Left lung (tissue), 14 donors: ENCODE measurements around the gene MAGED4B. TPM values are rescaled to one million over a fixed set of nuclear protein-coding genes. Genes with fewer than 3 reads are reported as not detected.
"Not testable (repeated sequence)": the region's sequence is repeated elsewhere in the genome, so short reads cannot be mapped to it uniquely, and the experiment has no call there.

ENCODE experiments used
- ATAC-seq: fragments of 200-7000 bp; cut with Tn5 transposase; one replicate; pipeline ENCODE4 v1.9.1; 2020; ENCODE audit warnings: moderate library complexity
- DNase-seq, 4 donors: peaks; one replicate each; pipeline ENCODE4 v3.0.0-alpha.2; 2013 to 2020
- H3K27ac ChIP-seq, 2 donors: fragments of 200-600 bp; sonication (generic) in 1 of 2; one replicate each; pipeline versions ENCODE4 v1.5.0 to v1.8.0; 2020 to 2021
- H3K27me3 ChIP-seq, 2 donors: fragments of 200-600 bp; sonication (generic) in 1 of 2; one replicate each; pipeline versions ENCODE4 v1.5.0 to v1.8.0; 2020 to 2021
- H3K36me3 ChIP-seq, 2 donors: fragments of 200-600 bp; sonication (generic) in 1 of 2; one replicate each; pipeline versions ENCODE4 v1.5.0 to v1.8.0; 2020 to 2021
- H3K4me1 ChIP-seq, 2 donors: fragments of 200-600 bp; one replicate each; pipeline ENCODE4 v1.8.0; 2021
- H3K4me3 ChIP-seq, 2 donors: fragments of 200-600 bp; sonication (generic) in 1 of 2; one replicate each; pipeline versions ENCODE4 v1.5.0 to v1.8.0; 2020 to 2021; ENCODE audit warnings: mild to moderate bottlenecking in 1 of 2
- H3K9me3 ChIP-seq, 2 donors: fragments of 200-600 bp; sonication (generic) in 1 of 2; one replicate each; pipeline versions ENCODE4 v1.5.0 to v1.8.0; 2020 to 2021
- intact Hi-C, 2 donors: fragments of 100-400 bp; cut with DNase I; formaldehyde crosslinking; loops; one replicate each; pipeline versions ENCODE4 v1.11.2 to v1.14.2; 2022
- long read RNA-seq, 12 donors: library from polyadenylated mRNA in 2 of 12; unstranded in 2 of 12; transcript quantifications; one replicate each; pipeline ENCODE4 v2.0.0 and lab custom pipeline, GENCODE V29; 2019 to 2026
- polyA plus RNA-seq, 6 donors: library from polyadenylated mRNA; unstranded; fragments of 120-200 nt; gene quantifications; one replicate each; pipeline ENCODE4 v1.2.1, GENCODE V29; 2013; ENCODE audit not compliant: insufficient read length in 6 of 6
- total RNA-seq, 2 donors: library from RNA; stranded (reverse); fragmentation: NEBNext Ultra II Directional; extraction: Animal tissue kit (Norgen Biotek cat#: 25700); gene quantifications; one replicate each; pipeline ENCODE4 v1.2.1, GENCODE V29; 2021
- TF ChIP-seq, protein P1 (sequence below), 2 donors: fragments of 200-600 bp; sonication (generic) in 1 of 2; IDR thresholded peaks; one replicate each; pipeline versions ENCODE4 v1.5.0 to v1.8.0; 2021; ENCODE audit warnings: antibody characterized with exemption in 2 of 2
- donor health status: DM: no; HTN: yes; CAD: no.
- donor health status: DM: no; HTN: no; CAD: no.

Gene MAGED4B, protein sequence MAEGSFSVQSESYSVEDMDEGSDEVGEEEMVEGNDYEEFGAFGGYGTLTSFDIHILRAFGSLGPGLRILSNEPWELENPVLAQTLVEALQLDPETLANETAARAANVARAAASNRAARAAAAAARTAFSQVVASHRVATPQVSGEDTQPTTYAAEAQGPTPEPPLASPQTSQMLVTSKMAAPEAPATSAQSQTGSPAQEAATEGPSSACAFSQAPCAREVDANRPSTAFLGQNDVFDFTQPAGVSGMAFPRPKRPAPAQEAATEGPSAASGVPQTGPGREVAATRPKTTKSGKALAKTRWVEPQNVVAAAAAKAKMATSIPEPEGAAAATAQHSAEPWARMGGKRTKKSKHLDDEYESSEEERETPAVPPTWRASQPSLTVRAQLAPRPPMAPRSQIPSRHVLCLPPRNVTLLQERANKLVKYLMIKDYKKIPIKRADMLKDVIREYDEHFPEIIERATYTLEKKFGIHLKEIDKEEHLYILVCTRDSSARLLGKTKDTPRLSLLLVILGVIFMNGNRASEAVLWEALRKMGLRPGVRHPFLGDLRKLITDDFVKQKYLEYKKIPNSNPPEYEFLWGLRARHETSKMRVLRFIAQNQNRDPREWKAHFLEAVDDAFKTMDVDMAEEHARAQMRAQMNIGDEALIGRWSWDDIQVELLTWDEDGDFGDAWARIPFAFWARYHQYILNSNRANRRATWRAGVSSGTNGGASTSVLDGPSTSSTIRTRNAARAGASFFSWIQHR
- total RNA-seq (10 to 100 TPM in 1 of 2 donors, 1 to 10 TPM in 1; 6.2 to 21.1 TPM), polyA plus RNA-seq (10 to 100 TPM; 64.9 to 98.9 (median 87.7) TPM)
- long read RNA-seq, donor 1, partial matches to known transcripts = 86 of 87 reads
- long read RNA-seq, donor 1, other reads (novel, unspliced or antisense) = 0 of 87 reads
- long read RNA-seq, donor 2, partial matches to known transcripts = 31 of 33 reads
- long read RNA-seq, donor 2, other reads (novel, unspliced or antisense) = 0 of 33 reads
- long read RNA-seq, donor 3, partial matches to known transcripts = 24 of 29 reads
- long read RNA-seq, donor 3, other reads (novel, unspliced or antisense) = 0 of 29 reads
- long read RNA-seq, donor 4, partial matches to known transcripts = 1 of 5 reads
- long read RNA-seq, donor 4, other reads (novel, unspliced or antisense) = 2 of 5 reads
- long read RNA-seq, donor 5, partial matches to known transcripts = 28 of 29 reads
- long read RNA-seq, donor 5, other reads (novel, unspliced or antisense) = 0 of 29 reads
- long read RNA-seq, donor 6, partial matches to known transcripts = 25 of 29 reads
- long read RNA-seq, donor 6, other reads (novel, unspliced or antisense) = 0 of 29 reads
- long read RNA-seq, donor 7, partial matches to known transcripts = 0 of 2 reads
- long read RNA-seq, donor 7, other reads (novel, unspliced or antisense) = 0 of 2 reads
- long read RNA-seq, donor 8, partial matches to known transcripts = 27 of 34 reads
- long read RNA-seq, donor 8, other reads (novel, unspliced or antisense) = 5 of 34 reads
- long read RNA-seq, donor 9, partial matches to known transcripts = 0 of 1 reads
- long read RNA-seq, donor 9, other reads (novel, unspliced or antisense) = 0 of 1 reads
- long read RNA-seq, donor 10, partial matches to known transcripts = 1 of 4 reads
- long read RNA-seq, donor 10, other reads (novel, unspliced or antisense) = 1 of 4 reads
- long read RNA-seq, donor 11, transcript MAGED4B-201 (13 exons, 2,578 nt) = major isoform, 14 of 291 reads
- long read RNA-seq, donor 11, transcript MAGED4B-211 (13 exons, 2,482 nt) = minor isoform, 7 of 291 reads
- long read RNA-seq, donor 11, partial matches to known transcripts = 245 of 291 reads
- long read RNA-seq, donor 11, other reads (novel, unspliced or antisense) = 23 of 291 reads
- long read RNA-seq, donor 12, partial matches to known transcripts = 16 of 18 reads
- long read RNA-seq, donor 12, other reads (novel, unspliced or antisense) = 0 of 18 reads

DNA sequence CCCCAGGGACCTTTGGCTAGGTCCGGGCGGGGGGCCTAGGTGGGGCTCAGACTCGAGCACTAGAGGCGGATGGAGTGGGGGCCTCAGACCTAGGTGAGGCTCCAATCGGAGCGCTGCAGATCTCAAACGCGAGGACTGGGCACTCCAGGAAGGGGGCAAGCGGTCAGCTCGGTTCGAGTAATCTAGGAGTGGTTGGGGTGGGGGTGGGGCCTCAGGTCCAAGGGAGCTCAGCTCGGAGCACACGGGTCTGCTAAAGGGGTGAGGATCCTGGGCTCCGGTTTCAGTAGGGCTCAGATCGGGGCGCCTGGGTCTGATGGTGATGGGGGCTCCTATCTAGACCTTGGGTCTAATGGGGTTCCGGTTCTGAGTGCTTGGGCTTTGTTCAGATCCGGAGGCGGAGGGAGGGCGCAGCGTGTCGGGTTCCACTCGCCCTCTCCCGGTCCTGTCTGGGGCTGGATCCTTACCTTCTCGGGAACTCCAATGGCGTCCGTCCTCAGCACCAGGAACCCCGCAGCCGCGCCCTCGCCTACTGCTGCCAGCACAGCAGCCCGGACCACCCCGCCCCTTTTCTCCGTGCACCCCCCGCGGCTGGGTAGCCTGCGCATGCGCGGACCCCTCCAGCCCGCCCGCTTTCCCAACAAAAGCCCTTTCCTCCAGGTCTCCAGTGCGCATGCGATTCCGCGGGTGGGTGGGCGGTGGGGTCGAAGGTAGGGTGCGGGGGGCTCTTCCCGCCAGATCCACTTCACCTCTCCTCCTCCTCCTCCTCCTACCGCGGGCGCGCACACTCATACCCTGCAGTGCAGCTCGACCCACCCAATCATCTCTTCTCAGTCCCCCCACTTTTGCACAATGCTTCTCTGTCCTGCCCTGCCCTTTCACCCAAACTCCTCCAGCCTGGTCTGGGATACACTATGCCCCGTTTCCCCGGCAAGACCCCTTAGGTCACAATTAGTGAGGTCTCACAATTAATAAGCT, at the start of gene MAGED4B:
TSS of gene MAGED4B (minus strand) at position 518 of the 975 bp plus-strand sequence. CDS start 1,011 bp downstream, outside the sequence.
- H3K9me3 ChIP-seq, H3K4me1 ChIP-seq, H3K27ac ChIP-seq, H3K4me3 ChIP-seq, intact Hi-C loops, DNase-seq, H3K36me3 ChIP-seq, H3K27me3 ChIP-seq: not testable (repeated sequence)
- peak; percentile 88 for ATAC-seq

DNA sequence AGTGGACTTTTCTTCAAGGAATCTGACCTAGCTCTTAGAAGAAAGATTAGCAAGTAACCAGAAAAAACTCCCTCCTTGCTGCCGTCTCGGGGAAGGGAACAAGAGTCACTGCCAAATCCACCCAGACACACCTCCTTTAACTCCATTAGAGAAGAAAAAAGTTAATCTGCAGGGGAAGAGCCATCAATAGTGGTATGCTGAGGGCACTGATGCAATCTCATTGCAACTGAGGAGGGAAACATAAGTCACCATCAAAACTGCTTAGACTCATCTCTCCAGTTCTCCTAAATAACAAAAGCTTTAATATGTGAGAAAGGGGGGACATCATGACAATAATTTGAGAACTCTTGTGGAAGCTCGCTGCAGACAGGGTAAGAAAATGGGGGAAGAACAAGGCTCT, 49.3 kb upstream of the MAGED4B start:
- H3K36me3 ChIP-seq = no peaks in the 10 kb centered on the region
- no peak for ATAC-seq
- no peak overlapping the region for H3K4me3 ChIP-seq
- intact Hi-C loops = no loop called here
- no peaks in the 10 kb centered on the region for H3K9me3 ChIP-seq
- H3K27ac ChIP-seq = no peak overlapping the region
- TF ChIP-seq, protein P1, sequence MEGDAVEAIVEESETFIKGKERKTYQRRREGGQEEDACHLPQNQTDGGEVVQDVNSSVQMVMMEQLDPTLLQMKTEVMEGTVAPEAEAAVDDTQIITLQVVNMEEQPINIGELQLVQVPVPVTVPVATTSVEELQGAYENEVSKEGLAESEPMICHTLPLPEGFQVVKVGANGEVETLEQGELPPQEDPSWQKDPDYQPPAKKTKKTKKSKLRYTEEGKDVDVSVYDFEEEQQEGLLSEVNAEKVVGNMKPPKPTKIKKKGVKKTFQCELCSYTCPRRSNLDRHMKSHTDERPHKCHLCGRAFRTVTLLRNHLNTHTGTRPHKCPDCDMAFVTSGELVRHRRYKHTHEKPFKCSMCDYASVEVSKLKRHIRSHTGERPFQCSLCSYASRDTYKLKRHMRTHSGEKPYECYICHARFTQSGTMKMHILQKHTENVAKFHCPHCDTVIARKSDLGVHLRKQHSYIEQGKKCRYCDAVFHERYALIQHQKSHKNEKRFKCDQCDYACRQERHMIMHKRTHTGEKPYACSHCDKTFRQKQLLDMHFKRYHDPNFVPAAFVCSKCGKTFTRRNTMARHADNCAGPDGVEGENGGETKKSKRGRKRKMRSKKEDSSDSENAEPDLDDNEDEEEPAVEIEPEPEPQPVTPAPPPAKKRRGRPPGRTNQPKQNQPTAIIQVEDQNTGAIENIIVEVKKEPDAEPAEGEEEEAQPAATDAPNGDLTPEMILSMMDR (IDR thresholded peaks at IDR 0.05) = no peak
- no peaks in the 10 kb centered on the region for H3K27me3 ChIP-seq
- no peaks in the 10 kb centered on the region for H3K4me1 ChIP-seq
- no peak for DNase-seq

DNA sequence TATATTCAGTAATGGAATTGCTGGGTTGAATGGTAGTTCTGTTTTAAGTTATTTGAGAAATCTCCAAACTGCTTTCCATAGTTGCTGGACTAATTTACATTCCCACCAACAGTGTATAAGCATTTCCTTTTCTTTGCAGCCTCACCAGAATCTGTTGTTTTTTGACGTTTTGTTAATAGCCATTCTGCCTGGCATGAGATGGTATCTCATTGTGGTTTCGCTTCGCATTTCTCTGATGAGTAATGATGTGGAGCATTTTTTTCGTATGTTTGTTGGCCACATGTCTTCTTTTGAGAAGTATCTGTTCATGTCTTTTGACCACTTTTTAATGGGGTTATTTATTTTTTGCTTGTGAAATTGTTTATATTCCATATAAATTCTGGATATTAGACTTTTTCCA, 13.6 kb upstream of the MAGED4B start:
- Histone ChIP-seq H3K27ac (no peak overlapping the region), H3K27me3 (peaks cover 0 to 5% of the 10 kb centered on the region in 2 donors), H3K4me1 (no peaks in the 10 kb centered on the region), H3K9me3 (no peaks in the 10 kb centered on the region), H3K4me3 (no peak overlapping the region), H3K36me3 (no peaks in the 10 kb centered on the region)
- no peak for ATAC-seq
- TF ChIP-seq, protein P1 (IDR thresholded peaks at IDR 0.05) = no peak
- no peak for DNase-seq
- intact Hi-C loops = no loop called here

DNA sequence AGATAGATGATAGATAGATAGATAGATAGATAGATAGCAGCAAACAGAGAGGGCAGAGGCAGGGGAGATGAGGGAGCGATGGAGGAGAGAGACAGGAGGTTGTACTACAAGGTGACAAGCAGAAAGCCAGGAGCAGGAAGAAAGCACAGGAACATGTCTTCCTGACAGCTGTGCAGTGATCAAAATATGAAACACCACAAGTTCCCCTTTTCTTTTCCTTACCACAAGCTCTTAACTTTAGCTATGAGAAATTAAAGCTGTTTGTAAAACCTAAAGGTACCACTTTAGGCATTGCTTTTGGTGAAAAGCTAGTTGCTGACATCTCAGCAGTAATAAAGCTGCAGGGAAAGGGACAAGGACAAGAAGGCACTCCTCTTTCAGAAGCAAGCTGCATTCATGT, 9.1 kb upstream of the MAGED4B start:
- H3K27ac ChIP-seq = no peak overlapping the region
- H3K36me3 ChIP-seq = no peaks in the 10 kb centered on the region
- ATAC-seq (no peak), DNase-seq (no peak)
- H3K4me3 ChIP-seq = no peak overlapping the region
- no peaks in the 10 kb centered on the region for H3K9me3 ChIP-seq
- H3K4me1 ChIP-seq = no peaks in the 10 kb centered on the region
- no peaks in the 10 kb centered on the region for H3K27me3 ChIP-seq
- intact Hi-C loops = no loop called here
- TF ChIP-seq, protein P1 (IDR thresholded peaks at IDR 0.05) = no peak

DNA sequence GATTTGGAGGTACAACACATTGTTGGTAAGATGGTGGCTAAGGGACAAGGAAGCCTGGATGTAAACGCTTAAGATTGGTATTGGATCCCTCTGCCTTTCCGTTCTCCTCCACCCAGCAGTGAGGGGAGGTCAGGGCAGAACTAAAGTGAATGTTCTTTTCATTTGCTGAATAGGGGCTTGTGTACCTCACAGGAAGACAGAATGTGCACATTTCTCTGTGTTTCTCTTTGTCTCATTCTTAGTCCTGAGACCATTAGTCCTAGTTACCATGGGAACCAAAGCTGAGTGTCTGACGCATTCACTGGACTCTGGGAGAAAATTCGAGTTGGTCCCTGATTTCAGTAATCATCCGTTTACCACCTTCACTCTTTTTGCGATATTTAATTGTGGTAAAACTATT, 26.7 kb downstream of the MAGED4B start:
- intact Hi-C loops = not testable (repeated sequence)

More for the DNA sequence above, 26.7 kb downstream of the MAGED4B start:
- H3K27me3 ChIP-seq, H3K36me3 ChIP-seq, DNase-seq, H3K4me3 ChIP-seq, H3K27ac ChIP-seq, ATAC-seq, H3K9me3 ChIP-seq, H3K4me1 ChIP-seq: not testable (repeated sequence)
